Neural crest cell (in vitro differentiated cells): ENCODE measurements around the gene TMEM108. TPM values are rescaled to one million over a fixed set of nuclear protein-coding genes. Genes with fewer than 3 reads are reported as not detected.
A peak's percentile ranks its signal among the peaks of the same experiment; 100 is the strongest.

Experiments
- DNase-seq: peaks from one replicate; pipeline ENCODE4 v3.0.0; 2021; ENCODE audit warnings: low read depth, mixed read lengths, low spot score
- H3K27ac Mint-ChIP-seq: one replicate; pipeline ENCODE4 v1.8.0; 2021; ENCODE audit warnings: mild to moderate bottlenecking, mixed read lengths; ENCODE audit not compliant: unreplicated experiment
- H3K27me3 Mint-ChIP-seq: 2 replicates; pipeline ENCODE4 v1.8.0; 2021; ENCODE audit warnings: low read depth, mild to moderate bottlenecking, mixed read lengths
- H3K36me3 Mint-ChIP-seq: 2 replicates; pipeline ENCODE4 v1.8.0; 2021; ENCODE audit warnings: low read depth, mild to moderate bottlenecking, mixed read lengths
- H3K4me1 Mint-ChIP-seq: 2 replicates; pipeline ENCODE4 v1.8.0; 2021; ENCODE audit warnings: mixed read lengths
- H3K4me3 Mint-ChIP-seq: one replicate; pipeline ENCODE4 v1.8.0; 2021; ENCODE audit warnings: mild to moderate bottlenecking, mixed read lengths
- H3K9me3 Mint-ChIP-seq: 2 replicates; pipeline ENCODE4 v1.8.0; 2021; ENCODE audit warnings: mixed read lengths
- total RNA-seq: library from RNA; stranded (reverse); gene quantifications from 2 replicates; pipeline ENCODE4 v1.2.1, GENCODE V29; 2021
- TF ChIP-seq, protein P1 (sequence below): fragments of 200-600 bp; sonication (generic); conservative IDR thresholded peaks from 2 replicates; pipeline ENCODE4 v1.5.0; 2021; ENCODE audit warnings: antibody characterized with exemption, mild to moderate bottlenecking

Gene TMEM108
- total RNA-seq, 1 donor from 2014 or later = 5.8 TPM

DNA sequence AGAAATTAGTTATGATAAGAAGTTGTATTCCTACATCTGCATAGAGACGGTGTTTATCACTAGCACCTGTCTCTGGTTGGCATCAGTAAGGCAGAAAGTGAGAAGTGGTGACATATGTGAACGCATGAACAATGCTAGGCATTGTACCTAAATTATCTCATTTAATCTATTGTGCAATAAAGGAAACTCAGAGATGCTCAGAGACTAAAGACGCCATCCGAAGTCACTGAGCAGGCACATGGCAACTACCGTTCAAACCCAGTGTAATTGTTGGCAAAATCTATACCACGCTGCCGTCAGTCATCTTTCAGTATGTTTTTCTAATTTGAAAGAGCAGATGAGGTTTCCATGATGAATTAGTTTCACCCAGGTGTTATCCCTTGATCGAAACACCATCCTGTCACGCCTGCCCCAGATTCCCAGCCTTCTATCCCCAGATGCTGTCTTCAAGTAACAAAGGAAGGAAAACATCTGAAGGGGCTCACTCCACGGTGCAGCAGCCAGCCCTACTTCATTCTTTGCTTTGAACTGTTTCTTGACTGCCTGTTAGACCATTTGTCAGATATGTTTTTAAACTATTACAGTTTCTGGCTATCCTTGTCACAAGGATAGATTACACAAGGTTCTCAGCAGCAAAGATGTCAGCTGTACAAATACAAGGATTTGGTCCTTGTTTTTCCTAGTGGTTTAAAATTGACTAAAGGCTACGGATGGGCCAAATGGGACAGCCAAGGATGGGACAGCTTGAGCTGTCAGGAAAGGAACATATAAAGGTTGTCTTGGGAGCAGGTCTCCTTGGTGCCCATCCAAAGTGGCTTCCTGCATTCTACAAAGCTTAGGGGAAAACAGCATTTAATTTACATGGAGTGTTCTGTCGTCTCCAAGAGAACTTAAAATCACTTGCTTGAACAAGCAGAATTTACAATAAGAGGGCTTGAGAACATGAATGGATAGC lies 99.1 kb downstream of the TMEM108 start:
- H3K27me3 Mint-ChIP-seq = no peaks in the 10 kb centered on the region
- TF ChIP-seq, protein P1, sequence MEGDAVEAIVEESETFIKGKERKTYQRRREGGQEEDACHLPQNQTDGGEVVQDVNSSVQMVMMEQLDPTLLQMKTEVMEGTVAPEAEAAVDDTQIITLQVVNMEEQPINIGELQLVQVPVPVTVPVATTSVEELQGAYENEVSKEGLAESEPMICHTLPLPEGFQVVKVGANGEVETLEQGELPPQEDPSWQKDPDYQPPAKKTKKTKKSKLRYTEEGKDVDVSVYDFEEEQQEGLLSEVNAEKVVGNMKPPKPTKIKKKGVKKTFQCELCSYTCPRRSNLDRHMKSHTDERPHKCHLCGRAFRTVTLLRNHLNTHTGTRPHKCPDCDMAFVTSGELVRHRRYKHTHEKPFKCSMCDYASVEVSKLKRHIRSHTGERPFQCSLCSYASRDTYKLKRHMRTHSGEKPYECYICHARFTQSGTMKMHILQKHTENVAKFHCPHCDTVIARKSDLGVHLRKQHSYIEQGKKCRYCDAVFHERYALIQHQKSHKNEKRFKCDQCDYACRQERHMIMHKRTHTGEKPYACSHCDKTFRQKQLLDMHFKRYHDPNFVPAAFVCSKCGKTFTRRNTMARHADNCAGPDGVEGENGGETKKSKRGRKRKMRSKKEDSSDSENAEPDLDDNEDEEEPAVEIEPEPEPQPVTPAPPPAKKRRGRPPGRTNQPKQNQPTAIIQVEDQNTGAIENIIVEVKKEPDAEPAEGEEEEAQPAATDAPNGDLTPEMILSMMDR = no peak
- no peaks in the 10 kb centered on the region for H3K4me1 Mint-ChIP-seq
- no peak overlapping the region for H3K27ac Mint-ChIP-seq
- DNase-seq = no peak
- H3K9me3 Mint-ChIP-seq = no peaks in the 10 kb centered on the region
- no peak overlapping the region for H3K4me3 Mint-ChIP-seq
- H3K36me3 Mint-ChIP-seq = no peaks in the 10 kb centered on the region

DNA sequence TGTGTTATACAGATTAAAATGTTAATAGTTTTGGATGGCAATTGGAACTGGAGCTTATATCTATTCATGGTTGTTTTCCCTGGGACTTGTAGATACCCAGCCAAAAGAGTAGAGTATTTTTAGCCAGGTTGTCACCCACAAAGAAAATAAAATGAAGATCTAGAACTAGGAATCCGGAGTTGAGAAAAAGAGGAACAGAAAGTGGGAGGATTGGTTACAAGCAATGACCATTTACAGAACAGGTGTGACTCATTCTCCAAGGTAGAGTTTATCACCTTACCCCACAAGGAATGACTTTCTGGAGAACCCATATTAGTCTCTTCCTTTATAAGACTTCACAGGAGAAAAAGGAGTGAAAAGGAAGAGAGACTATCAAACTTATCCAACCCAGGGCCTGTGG lies 99.8 kb downstream of the TMEM108 start:
- Mint-ChIP-seq H3K36me3 (no peaks in the 10 kb centered on the region), H3K27ac (no peak overlapping the region), H3K27me3 (no peaks in the 10 kb centered on the region), H3K4me3 (no peak overlapping the region), H3K4me1 (no peaks in the 10 kb centered on the region), H3K9me3 (no peaks in the 10 kb centered on the region)
- no peak for DNase-seq
- TF ChIP-seq, protein P1 = no peak

DNA sequence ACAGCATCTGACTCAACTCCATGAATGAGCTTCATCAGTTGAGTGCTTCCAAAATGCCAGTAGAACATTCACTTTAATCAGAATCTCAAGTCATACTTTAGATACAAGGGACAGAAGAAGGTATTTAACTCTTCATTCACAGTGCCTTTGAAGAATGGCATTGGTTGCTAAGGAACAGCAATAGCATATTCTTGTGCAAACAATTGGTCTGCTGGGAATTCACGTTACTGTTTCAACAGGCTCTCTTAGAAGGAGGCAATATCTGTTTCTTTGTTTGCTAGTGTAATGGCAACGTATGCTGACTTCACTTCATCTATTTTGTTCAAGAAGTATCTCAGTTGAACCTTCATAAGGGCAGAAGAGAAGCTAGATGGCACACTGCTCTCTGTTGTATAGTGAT lies 113.9 kb downstream of the TMEM108 start:
- H3K4me1 Mint-ChIP-seq = peaks cover 9% of the 10 kb centered on the region
- H3K27me3 Mint-ChIP-seq = no peaks in the 10 kb centered on the region
- TF ChIP-seq, protein P1 = no peak
- H3K27ac Mint-ChIP-seq = peak overlapping the region; percentile 75
- peaks cover 10% of the 10 kb centered on the region for H3K9me3 Mint-ChIP-seq
- no peak overlapping the region for H3K4me3 Mint-ChIP-seq
- H3K36me3 Mint-ChIP-seq = no peaks in the 10 kb centered on the region
- DNase-seq = no peak

DNA sequence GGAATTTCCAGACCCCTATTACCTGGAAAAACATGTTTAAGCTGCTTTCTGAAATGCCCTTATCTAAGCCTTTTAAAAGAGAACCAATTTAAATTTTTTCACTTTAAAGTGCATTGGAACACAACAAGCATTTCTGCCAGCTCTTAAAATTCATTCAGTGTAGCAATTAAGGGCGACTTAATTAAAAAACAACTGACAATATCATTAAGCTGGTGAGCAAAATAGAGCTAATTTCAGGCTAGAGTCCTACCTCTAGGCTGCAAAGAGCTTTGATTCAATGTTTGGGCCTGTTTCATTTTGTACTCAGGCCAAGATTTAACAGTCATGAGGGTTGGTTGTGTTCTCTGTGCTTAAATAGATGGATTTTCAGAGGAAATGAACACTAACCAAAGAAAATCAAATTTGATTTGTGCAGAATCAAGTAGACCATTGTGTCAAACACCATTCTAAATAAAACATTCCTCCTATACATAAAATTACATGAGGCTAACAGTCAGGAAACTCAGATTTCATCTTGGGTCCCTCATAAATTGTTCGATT lies 114.6 kb downstream of the TMEM108 start:
- Mint-ChIP-seq H3K27me3 (no peaks in the 10 kb centered on the region), H3K4me1 (peaks cover 9% of the 10 kb centered on the region), H3K36me3 (no peaks in the 10 kb centered on the region), H3K27ac (no peak overlapping the region), H3K9me3 (peaks cover 10% of the 10 kb centered on the region), H3K4me3 (no peak overlapping the region)
- TF ChIP-seq, protein P1 = no peak
- no peak for DNase-seq

DNA sequence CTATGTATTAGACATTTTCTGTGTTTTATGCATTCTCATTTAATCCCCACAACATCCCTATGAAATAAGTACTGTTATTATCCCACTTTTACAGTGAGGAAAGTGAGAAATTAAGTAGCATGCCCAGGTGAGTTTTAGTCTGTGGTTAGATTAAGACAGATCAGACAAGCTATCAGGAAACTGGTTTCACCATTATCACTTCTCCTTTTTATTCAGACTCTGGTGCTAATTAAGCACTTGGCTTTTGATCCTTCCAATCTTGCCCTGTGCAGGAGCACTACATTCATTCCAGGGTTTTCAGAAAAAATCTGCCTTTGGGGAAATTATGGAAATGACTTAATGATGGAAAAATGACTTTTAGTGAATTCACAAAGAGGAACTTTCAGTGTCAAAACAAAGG lies 115.2 kb downstream of the TMEM108 start:
- TF ChIP-seq, protein P1 = no peak
- H3K4me1 Mint-ChIP-seq = peaks cover 9% of the 10 kb centered on the region

More for the DNA sequence above, 115.2 kb downstream of the TMEM108 start:
- H3K27me3 Mint-ChIP-seq = no peaks in the 10 kb centered on the region
- H3K9me3 Mint-ChIP-seq = peaks cover 10% of the 10 kb centered on the region
- DNase-seq = no peak
- no peak overlapping the region for H3K4me3 Mint-ChIP-seq
- H3K36me3 Mint-ChIP-seq = no peaks in the 10 kb centered on the region
- H3K27ac Mint-ChIP-seq = no peak overlapping the region
